Measurements from ENCODE around the gene GCN1.

GCN1 gene

GRCh38 chr12:120186654-120187053, 7.9 kb downstream of the GCN1 start:
- Histone ChIP-seq H3K9ac (ENCODE audit: insufficient read length) (no peak overlapping the region), H3K9me3 (ENCODE audit: low read depth, low read length) (no peaks in the 10 kb centered on the region), H3K27ac (no peak overlapping the region), H3K36me3 (ENCODE audit: insufficient read depth, low read length) (peaks cover 78% of the 10 kb centered on the region), H3K4me3 (no peak overlapping the region)
- TF ChIP-seq FOXP2 (optimal IDR thresholded peaks at IDR 0.05; ENCODE audit: control extremely low read depth, extremely low read length, insufficient read depth) (no peak), POLR2AphosphoS5 (IDR thresholded peaks at IDR 0.05; ENCODE audit: borderline replicate concordance, low read depth, low read length) (no peak), EZH2 (IDR thresholded peaks at IDR 0.05) (no peak)
- no peak for DNase-seq (ENCODE audit: low read depth, low spot score)

- peaks cover 72% of the 10 kb centered on the region for H3K36me3 ChIP-seq (ENCODE audit: insufficient read depth, low read length)
- DNase-seq (ENCODE audit: low read depth, low spot score), result no peak
- H3K27ac ChIP-seq, result no peak overlapping the region
- no peak overlapping the region for H3K4me3 ChIP-seq
- H3K9me3 ChIP-seq (ENCODE audit: low read depth, low read length), result no peaks in the 10 kb centered on the region
- TF ChIP-seq POLR2AphosphoS5 (IDR thresholded peaks at IDR 0.05; ENCODE audit: borderline replicate concordance, low read depth, low read length), result no peak
- no peak for TF ChIP-seq FOXP2 (optimal IDR thresholded peaks at IDR 0.05; ENCODE audit: control extremely low read depth, extremely low read length, insufficient read depth)
- no peak for TF ChIP-seq EZH2 (IDR thresholded peaks at IDR 0.05)
- no peak overlapping the region for H3K9ac ChIP-seq (ENCODE audit: insufficient read length)
These were observed 11.3 kb downstream of the GCN1 start for GRCh38 chr12:120183211-120183631.

- Histone ChIP-seq H3K36me3 (ENCODE audit: insufficient read depth, low read length) (peaks cover 74% of the 10 kb centered on the region), H3K27ac (no peak overlapping the region), H3K4me3 (no peak overlapping the region), H3K9me3 (ENCODE audit: low read depth, low read length) (no peaks in the 10 kb centered on the region), H3K9ac (ENCODE audit: insufficient read length) (no peak overlapping the region)
- TF ChIP-seq EZH2 (IDR thresholded peaks at IDR 0.05) (no peak), POLR2AphosphoS5 (IDR thresholded peaks at IDR 0.05; ENCODE audit: borderline replicate concordance, low read depth, low read length) (no peak), FOXP2 (optimal IDR thresholded peaks at IDR 0.05; ENCODE audit: control extremely low read depth, extremely low read length, insufficient read depth) (no peak)
- DNase-seq (ENCODE audit: low read depth, low spot score), result no peak
These were observed 12.4 kb downstream of the GCN1 start for GRCh38 chr12:120181991-120182631.

GRCh38 chr12:120180975-120181374, 13.5 kb downstream of the GCN1 start:
- TF ChIP-seq FOXP2 (optimal IDR thresholded peaks at IDR 0.05; ENCODE audit: control extremely low read depth, extremely low read length, insufficient read depth) (no peak), EZH2 (IDR thresholded peaks at IDR 0.05) (no peak), POLR2AphosphoS5 (IDR thresholded peaks at IDR 0.05; ENCODE audit: borderline replicate concordance, low read depth, low read length) (no peak)
- no peak overlapping the region for H3K9ac ChIP-seq (ENCODE audit: insufficient read length)
- H3K4me3 ChIP-seq, result no peak overlapping the region
- H3K36me3 ChIP-seq (ENCODE audit: insufficient read depth, low read length), result peaks cover 75% of the 10 kb centered on the region
- DNase-seq (ENCODE audit: low read depth, low spot score), result no peak
- H3K9me3 ChIP-seq (ENCODE audit: low read depth, low read length), result no peaks in the 10 kb centered on the region
- no peak overlapping the region for H3K27ac ChIP-seq

- DNase-seq (ENCODE audit: low read depth, low spot score), result no peak
- no peak overlapping the region for H3K9ac ChIP-seq (ENCODE audit: insufficient read length)
- H3K36me3 ChIP-seq (ENCODE audit: insufficient read depth, low read length), result peaks cover 74% of the 10 kb centered on the region
- TF ChIP-seq EZH2 (IDR thresholded peaks at IDR 0.05) (no peak), FOXP2 (optimal IDR thresholded peaks at IDR 0.05; ENCODE audit: control extremely low read depth, extremely low read length, insufficient read depth) (no peak), POLR2AphosphoS5 (IDR thresholded peaks at IDR 0.05; ENCODE audit: borderline replicate concordance, low read depth, low read length) (no peak)
- H3K4me3 ChIP-seq, result no peak overlapping the region
- H3K27ac ChIP-seq, result no peak overlapping the region
- H3K9me3 ChIP-seq (ENCODE audit: low read depth, low read length), result no peaks in the 10 kb centered on the region
These were observed 19.0 kb downstream of the GCN1 start for GRCh38 chr12:120175537-120175936.

- DNase-seq (ENCODE audit: low read depth, low spot score), result no peak
These were observed 19.5 kb downstream of the GCN1 start for GRCh38 chr12:120175062-120175461.

GRCh38 chr12:120172053-120172452, 22.5 kb downstream of the GCN1 start:
- TF ChIP-seq FOXP2 (optimal IDR thresholded peaks at IDR 0.05; ENCODE audit: control extremely low read depth, extremely low read length, insufficient read depth), result no peak
- no peak for TF ChIP-seq EZH2 (IDR thresholded peaks at IDR 0.05)
- TF ChIP-seq POLR2AphosphoS5 (IDR thresholded peaks at IDR 0.05; ENCODE audit: borderline replicate concordance, low read depth, low read length), result no peak
- peaks cover 80% of the 10 kb centered on the region for H3K36me3 ChIP-seq (ENCODE audit: insufficient read depth, low read length)

More at GRCh38 chr12:120175062-120175461, 19.5 kb downstream of the GCN1 start:
- TF ChIP-seq EZH2 (IDR thresholded peaks at IDR 0.05) (no peak), FOXP2 (optimal IDR thresholded peaks at IDR 0.05; ENCODE audit: control extremely low read depth, extremely low read length, insufficient read depth) (no peak), POLR2AphosphoS5 (IDR thresholded peaks at IDR 0.05; ENCODE audit: borderline replicate concordance, low read depth, low read length) (no peak)
- Histone ChIP-seq H3K9ac (ENCODE audit: insufficient read length) (no peak overlapping the region), H3K4me3 (no peak overlapping the region), H3K36me3 (ENCODE audit: insufficient read depth, low read length) (peaks cover 79% of the 10 kb centered on the region), H3K27ac (no peak overlapping the region), H3K9me3 (ENCODE audit: low read depth, low read length) (no peaks in the 10 kb centered on the region)

GRCh38 chr12:120170631-120171030, 23.9 kb downstream of the GCN1 start:
- DNase-seq (ENCODE audit: low read depth, low spot score), result no peak
- Histone ChIP-seq H3K9ac (ENCODE audit: insufficient read length) (no peak overlapping the region), H3K27ac (no peak overlapping the region), H3K9me3 (ENCODE audit: low read depth, low read length) (no peaks in the 10 kb centered on the region), H3K4me3 (no peak overlapping the region), H3K36me3 (ENCODE audit: insufficient read depth, low read length) (peaks cover 71% of the 10 kb centered on the region)
- TF ChIP-seq POLR2AphosphoS5 (IDR thresholded peaks at IDR 0.05; ENCODE audit: borderline replicate concordance, low read depth, low read length) (no peak), EZH2 (IDR thresholded peaks at IDR 0.05) (no peak), FOXP2 (optimal IDR thresholded peaks at IDR 0.05; ENCODE audit: control extremely low read depth, extremely low read length, insufficient read depth) (no peak)

More at GRCh38 chr12:120172053-120172452, 22.5 kb downstream of the GCN1 start:
- no peaks in the 10 kb centered on the region for H3K9me3 ChIP-seq (ENCODE audit: low read depth, low read length)
- no peak overlapping the region for H3K9ac ChIP-seq (ENCODE audit: insufficient read length)
- DNase-seq (ENCODE audit: low read depth, low spot score), result no peak
- H3K4me3 ChIP-seq, result no peak overlapping the region
- no peak overlapping the region for H3K27ac ChIP-seq

GRCh38 chr12:120169946-120170345, 24.6 kb downstream of the GCN1 start:
- no peak for DNase-seq (ENCODE audit: low read depth, low spot score)
- H3K4me3 ChIP-seq, result no peak overlapping the region
- H3K9me3 ChIP-seq (ENCODE audit: low read depth, low read length), result no peaks in the 10 kb centered on the region
- H3K36me3 ChIP-seq (ENCODE audit: insufficient read depth, low read length), result peaks cover 64% of the 10 kb centered on the region
- TF ChIP-seq FOXP2 (optimal IDR thresholded peaks at IDR 0.05; ENCODE audit: control extremely low read depth, extremely low read length, insufficient read depth) (no peak), EZH2 (IDR thresholded peaks at IDR 0.05) (no peak)
- no peak overlapping the region for H3K27ac ChIP-seq
- H3K9ac ChIP-seq (ENCODE audit: insufficient read length), result no peak overlapping the region

Data from SK-N-MC (cell line).